ENCODE results near the gene NRXN3.

The NRXN3 gene

GRCh38 chr14:79229383-79229909 is 1059.3 kb downstream of the NRXN3 start:
- no peak for DNase-seq (ENCODE audit: low read depth)

- no peak for DNase-seq (ENCODE audit: low read depth)
Measured at GRCh38 chr14:79242666-79243065, 1072.5 kb downstream of the NRXN3 start.

- DNase-seq (ENCODE audit: low read depth) = no peak
Measured at GRCh38 chr14:79246173-79246572, 1076.0 kb downstream of the NRXN3 start.

- DNase-seq (ENCODE audit: low read depth) = no peak
Measured at GRCh38 chr14:79248126-79248525, 1078.0 kb downstream of the NRXN3 start.

- DNase-seq (ENCODE audit: low read depth) = no peak
Measured at GRCh38 chr14:79248771-79249170, 1078.6 kb downstream of the NRXN3 start.

GRCh38 chr14:79251278-79251677 is 1081.1 kb downstream of the NRXN3 start:
- no peak for DNase-seq (ENCODE audit: low read depth)

- no peak for DNase-seq (ENCODE audit: low read depth)
Measured at GRCh38 chr14:79253576-79253975, 1083.4 kb downstream of the NRXN3 start.

- no peak for DNase-seq (ENCODE audit: low read depth)
Measured at GRCh38 chr14:79254069-79254775, 1084.0 kb downstream of the NRXN3 start.

GRCh38 chr14:79256380-79256779 is 1086.2 kb downstream of the NRXN3 start:
- no peak for DNase-seq (ENCODE audit: low read depth)

- no peak for DNase-seq (ENCODE audit: low read depth)
Measured at GRCh38 chr14:79260406-79260805, 1090.2 kb downstream of the NRXN3 start.

- no peak for DNase-seq (ENCODE audit: low read depth)
Measured at GRCh38 chr14:79265366-79265946, 1095.3 kb downstream of the NRXN3 start.

GRCh38 chr14:79270361-79270760 is 1100.2 kb downstream of the NRXN3 start:
- DNase-seq (ENCODE audit: low read depth) = no peak

- no peak for DNase-seq (ENCODE audit: low read depth)
Measured at GRCh38 chr14:79271122-79271521, 1100.9 kb downstream of the NRXN3 start.

- no peak for DNase-seq (ENCODE audit: low read depth)
Measured at GRCh38 chr14:79274641-79275291, 1104.6 kb downstream of the NRXN3 start.

- DNase-seq (ENCODE audit: low read depth) = no peak
Measured at GRCh38 chr14:79275292-79275655, 1105.1 kb downstream of the NRXN3 start.

- no peak for DNase-seq (ENCODE audit: low read depth)
Measured at GRCh38 chr14:79278286-79278797, 1108.2 kb downstream of the NRXN3 start.

GRCh38 chr14:79278798-79279644 is 1108.8 kb downstream of the NRXN3 start:
- DNase-seq (ENCODE audit: low read depth) = no peak

GRCh38 chr14:79279645-79280597 is 1109.7 kb downstream of the NRXN3 start:
- no peak for DNase-seq (ENCODE audit: low read depth)

- DNase-seq (ENCODE audit: low read depth) = no peak
Measured at GRCh38 chr14:79281244-79282152, 1111.3 kb downstream of the NRXN3 start.

- no peak for DNase-seq (ENCODE audit: low read depth)
Measured at GRCh38 chr14:79284621-79285020, 1114.4 kb downstream of the NRXN3 start.
